Mesothelial cell of epicardium (in vitro differentiated cells): Measurements from ENCODE around the gene TRAPPC2L. TPM values are rescaled to one million over a fixed set of nuclear protein-coding genes. Genes with fewer than 3 reads are reported as not detected.

ENCODE experiments used
- DNase-seq, 2 experiments: peaks; one replicate each; pipeline ENCODE4 v3.0.0; 2021; ENCODE audit warnings: low spot score in 2 of 2; ENCODE audit not compliant: unreplicated experiment in 2 of 2
- H3K27ac Mint-ChIP-seq: 2 replicates; pipeline ENCODE4 v1.8.0; 2021; ENCODE audit warnings: mixed read lengths
- H3K27me3 Mint-ChIP-seq: 2 replicates; pipeline ENCODE4 v1.8.0; 2021; ENCODE audit warnings: low read depth, mixed read lengths
- H3K36me3 Mint-ChIP-seq: 2 replicates; pipeline ENCODE4 v1.8.0; 2021; ENCODE audit warnings: mixed read lengths
- H3K4me1 Mint-ChIP-seq: 2 replicates; pipeline ENCODE4 v1.8.0; 2021; ENCODE audit warnings: mixed read lengths
- H3K4me3 Mint-ChIP-seq: 2 replicates; pipeline ENCODE4 v1.8.0; 2021; ENCODE audit warnings: mild to moderate bottlenecking, moderate library complexity, mixed read lengths
- H3K9me3 Mint-ChIP-seq: 2 replicates; pipeline ENCODE4 v1.8.0; 2021; ENCODE audit warnings: mixed read lengths
- total RNA-seq: library from RNA; stranded (reverse); gene quantifications from 3 replicates; pipeline ENCODE4 v1.2.1, GENCODE V29; 2021
- TF ChIP-seq, protein P1 (sequence below): fragments of 200-600 bp; sonication (generic); IDR thresholded peaks from one replicate; pipeline ENCODE4 v1.5.0; 2021; ENCODE audit warnings: antibody characterized with exemption; ENCODE audit not compliant: unreplicated experiment

Gene TRAPPC2L
- total RNA-seq, 1 donor from 2014 or later = 96.3 TPM

DNA sequence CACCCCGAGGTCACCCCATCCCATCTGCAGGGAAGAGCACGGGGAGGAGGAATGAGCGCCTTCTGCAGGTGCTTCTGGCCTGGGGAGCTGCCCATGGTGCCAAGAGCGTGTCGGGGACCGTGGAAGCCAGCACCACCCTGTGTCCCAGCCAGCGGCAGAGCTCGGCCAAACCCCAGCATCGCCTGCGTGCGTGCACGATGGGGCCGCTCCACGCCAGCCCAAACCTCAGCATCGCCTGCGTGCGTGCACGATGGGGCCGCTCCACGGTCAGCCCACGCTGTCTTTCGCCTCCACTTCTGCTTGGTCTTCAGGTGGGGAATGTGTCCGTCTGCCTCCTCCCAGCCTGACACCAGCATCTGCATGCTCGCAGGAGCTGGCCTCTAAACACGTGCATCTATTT lies 14.1 kb upstream of the TRAPPC2L start:
- Mint-ChIP-seq H3K4me1 (no peaks in the 10 kb centered on the region), H3K27ac (no peak overlapping the region), H3K9me3 (no peaks in the 10 kb centered on the region), H3K4me3 (no peak overlapping the region), H3K36me3 (no peaks in the 10 kb centered on the region), H3K27me3 (no peaks in the 10 kb centered on the region)
- no peak for DNase-seq
- TF ChIP-seq, protein P1, sequence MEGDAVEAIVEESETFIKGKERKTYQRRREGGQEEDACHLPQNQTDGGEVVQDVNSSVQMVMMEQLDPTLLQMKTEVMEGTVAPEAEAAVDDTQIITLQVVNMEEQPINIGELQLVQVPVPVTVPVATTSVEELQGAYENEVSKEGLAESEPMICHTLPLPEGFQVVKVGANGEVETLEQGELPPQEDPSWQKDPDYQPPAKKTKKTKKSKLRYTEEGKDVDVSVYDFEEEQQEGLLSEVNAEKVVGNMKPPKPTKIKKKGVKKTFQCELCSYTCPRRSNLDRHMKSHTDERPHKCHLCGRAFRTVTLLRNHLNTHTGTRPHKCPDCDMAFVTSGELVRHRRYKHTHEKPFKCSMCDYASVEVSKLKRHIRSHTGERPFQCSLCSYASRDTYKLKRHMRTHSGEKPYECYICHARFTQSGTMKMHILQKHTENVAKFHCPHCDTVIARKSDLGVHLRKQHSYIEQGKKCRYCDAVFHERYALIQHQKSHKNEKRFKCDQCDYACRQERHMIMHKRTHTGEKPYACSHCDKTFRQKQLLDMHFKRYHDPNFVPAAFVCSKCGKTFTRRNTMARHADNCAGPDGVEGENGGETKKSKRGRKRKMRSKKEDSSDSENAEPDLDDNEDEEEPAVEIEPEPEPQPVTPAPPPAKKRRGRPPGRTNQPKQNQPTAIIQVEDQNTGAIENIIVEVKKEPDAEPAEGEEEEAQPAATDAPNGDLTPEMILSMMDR = no peak

DNA sequence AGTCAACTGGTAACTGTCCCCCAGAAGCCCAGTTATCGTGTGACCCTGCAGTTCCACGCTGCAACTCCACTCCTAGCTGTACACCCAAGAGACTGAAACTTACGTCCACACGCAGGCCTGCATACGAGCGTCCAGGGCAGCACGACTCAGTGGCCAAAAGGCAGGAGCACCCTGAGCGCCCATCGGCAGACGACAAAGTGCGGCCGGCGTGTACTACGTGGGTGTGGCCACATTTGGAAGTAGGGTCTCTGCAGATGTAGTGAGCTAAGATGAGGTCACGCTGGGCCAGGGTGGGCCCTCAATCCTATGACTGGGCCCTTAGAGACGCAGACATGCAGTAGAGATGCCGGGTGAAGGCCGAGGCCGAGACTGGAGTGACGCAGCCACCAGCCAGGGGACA lies 13.7 kb upstream of the TRAPPC2L start:
- H3K4me3 Mint-ChIP-seq = no peak overlapping the region
- no peaks in the 10 kb centered on the region for H3K36me3 Mint-ChIP-seq
- TF ChIP-seq, protein P1 = no peak
- H3K27me3 Mint-ChIP-seq = no peaks in the 10 kb centered on the region
- no peak overlapping the region for H3K27ac Mint-ChIP-seq
- DNase-seq = no peak
- H3K4me1 Mint-ChIP-seq = no peaks in the 10 kb centered on the region
- no peaks in the 10 kb centered on the region for H3K9me3 Mint-ChIP-seq

DNA sequence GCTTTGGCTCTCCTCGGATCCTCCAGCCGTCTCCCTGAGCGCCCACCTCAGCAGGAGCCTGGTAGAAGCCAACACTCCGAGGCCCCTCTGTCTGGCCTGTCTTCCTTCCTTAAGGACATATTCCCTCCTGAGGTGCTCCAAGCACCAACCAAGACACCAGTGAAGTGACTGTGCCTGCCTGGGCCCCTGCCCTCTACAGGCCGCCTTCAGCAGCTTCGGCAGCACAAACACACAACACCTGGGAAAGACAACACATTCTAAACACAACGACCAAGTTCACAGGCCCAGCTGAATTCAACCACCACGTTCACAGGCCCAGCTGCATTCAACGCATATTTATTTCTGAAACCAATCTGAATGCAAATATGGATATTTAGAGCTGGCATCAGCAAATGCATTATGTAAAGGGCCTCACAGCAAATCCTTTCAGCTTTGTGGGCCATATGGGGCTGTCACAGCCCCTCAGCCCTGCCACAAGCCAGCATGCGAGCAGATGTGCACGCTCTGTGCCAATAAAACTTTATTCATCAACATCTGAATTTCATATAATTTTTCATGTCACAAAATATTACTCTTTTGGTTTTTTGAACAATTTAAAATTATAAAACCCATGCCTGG lies 12.4 kb upstream of the TRAPPC2L start:
- Mint-ChIP-seq H3K4me1 (no peaks in the 10 kb centered on the region), H3K9me3 (no peaks in the 10 kb centered on the region), H3K4me3 (no peak overlapping the region), H3K27me3 (no peaks in the 10 kb centered on the region), H3K27ac (no peak overlapping the region), H3K36me3 (peaks cover 2% of the 10 kb centered on the region)
- no peak for DNase-seq
- TF ChIP-seq, protein P1 = no peak

DNA sequence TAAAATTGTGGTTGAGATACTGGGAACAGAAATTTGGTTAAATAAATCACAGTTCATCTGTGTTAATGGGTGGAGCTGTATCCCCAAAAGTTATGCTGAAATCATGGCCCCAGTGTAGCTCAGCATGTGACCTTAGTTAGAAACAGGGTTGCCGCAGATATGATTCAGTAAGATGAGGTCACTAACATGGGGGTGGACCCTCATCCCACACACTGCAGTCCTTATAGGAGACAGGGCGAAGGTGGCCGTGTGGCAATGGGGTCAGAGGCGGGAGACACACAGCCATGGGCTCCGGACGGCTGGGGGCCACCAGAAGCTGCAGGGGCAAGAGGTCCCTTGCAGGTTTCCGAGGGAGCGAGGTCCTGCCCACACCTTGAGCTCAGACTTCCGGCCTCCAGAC lies 10.8 kb upstream of the TRAPPC2L start:
- no peak overlapping the region for H3K4me3 Mint-ChIP-seq
- peaks cover 3% of the 10 kb centered on the region for H3K36me3 Mint-ChIP-seq
- no peaks in the 10 kb centered on the region for H3K4me1 Mint-ChIP-seq
- no peak for DNase-seq
- H3K27ac Mint-ChIP-seq = no peak overlapping the region
- TF ChIP-seq, protein P1 = no peak
- H3K27me3 Mint-ChIP-seq = no peaks in the 10 kb centered on the region
- no peaks in the 10 kb centered on the region for H3K9me3 Mint-ChIP-seq

DNA sequence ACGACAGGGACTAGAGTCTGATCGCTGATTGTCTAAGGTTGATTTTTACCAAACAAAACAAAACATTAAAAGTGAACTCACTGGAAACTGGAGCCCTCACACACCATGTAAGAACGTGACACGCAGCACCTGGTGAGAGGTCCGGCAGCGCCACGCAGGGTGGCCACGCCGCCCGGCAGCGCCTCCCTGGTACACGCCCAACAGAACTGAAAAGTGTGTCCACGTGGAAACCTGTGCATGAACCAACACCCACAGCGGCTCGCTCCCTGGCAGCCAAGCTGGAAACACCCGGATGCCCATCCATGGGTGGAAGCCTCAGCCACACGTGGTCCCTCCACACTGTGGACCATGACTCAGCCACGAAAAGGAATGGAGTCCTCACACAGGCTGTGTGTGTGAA lies 9.3 kb upstream of the TRAPPC2L start:
- H3K4me3 Mint-ChIP-seq = no peak overlapping the region
- H3K27ac Mint-ChIP-seq = no peak overlapping the region
- peaks cover 5% of the 10 kb centered on the region for H3K36me3 Mint-ChIP-seq
- no peaks in the 10 kb centered on the region for H3K9me3 Mint-ChIP-seq
- H3K4me1 Mint-ChIP-seq = no peaks in the 10 kb centered on the region
- TF ChIP-seq, protein P1 = no peak
- DNase-seq = no peak
- no peaks in the 10 kb centered on the region for H3K27me3 Mint-ChIP-seq

DNA sequence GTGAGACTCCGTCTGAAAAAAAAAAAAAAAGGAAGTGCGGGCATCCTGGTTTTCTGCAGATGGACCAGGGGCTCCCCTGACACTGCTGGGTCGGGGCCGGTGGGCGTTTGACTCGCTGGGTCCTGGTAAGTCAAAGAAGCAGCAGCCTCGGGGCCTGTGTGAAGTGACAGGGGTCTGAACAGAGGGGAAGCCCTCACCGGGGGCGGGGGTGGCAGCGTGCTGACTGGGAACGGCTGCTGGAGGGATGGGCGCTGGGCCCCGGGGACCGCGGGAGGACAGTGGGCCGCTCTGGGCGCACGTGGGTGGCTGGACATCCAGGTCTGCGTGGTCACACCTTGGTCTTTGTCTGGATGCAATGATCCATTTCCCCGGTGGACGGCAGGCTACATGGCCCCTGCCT lies 8.4 kb upstream of the TRAPPC2L start:
- no peaks in the 10 kb centered on the region for H3K9me3 Mint-ChIP-seq
- no peak overlapping the region for H3K27ac Mint-ChIP-seq
- H3K27me3 Mint-ChIP-seq = no peaks in the 10 kb centered on the region
- TF ChIP-seq, protein P1 = no peak
- H3K36me3 Mint-ChIP-seq = peaks cover 5% of the 10 kb centered on the region
- no peaks in the 10 kb centered on the region for H3K4me1 Mint-ChIP-seq
- H3K4me3 Mint-ChIP-seq = no peak overlapping the region
- no peak for DNase-seq
